ENCODE results near the gene ACMSD.

DNA sequence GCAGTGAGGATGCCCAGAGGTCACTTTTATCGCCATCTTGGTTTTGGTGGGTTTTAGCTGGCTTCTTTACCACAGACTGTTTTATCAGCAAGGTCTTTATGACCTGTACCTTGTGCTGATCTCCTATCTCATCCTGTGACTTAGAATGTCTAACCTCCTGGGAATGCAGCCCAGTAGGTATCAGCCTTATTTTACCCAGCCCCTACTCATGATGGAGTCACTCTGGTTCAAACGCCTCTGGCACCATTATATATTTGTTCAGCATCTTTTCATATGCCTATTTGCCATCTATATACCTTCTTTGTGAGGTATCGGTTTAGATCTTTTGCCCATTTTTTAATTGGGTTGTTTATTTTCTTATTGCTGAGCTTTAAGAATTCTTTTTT lies 73.0 kb downstream of the ACMSD start:
- TF ChIP-seq, protein P1, sequence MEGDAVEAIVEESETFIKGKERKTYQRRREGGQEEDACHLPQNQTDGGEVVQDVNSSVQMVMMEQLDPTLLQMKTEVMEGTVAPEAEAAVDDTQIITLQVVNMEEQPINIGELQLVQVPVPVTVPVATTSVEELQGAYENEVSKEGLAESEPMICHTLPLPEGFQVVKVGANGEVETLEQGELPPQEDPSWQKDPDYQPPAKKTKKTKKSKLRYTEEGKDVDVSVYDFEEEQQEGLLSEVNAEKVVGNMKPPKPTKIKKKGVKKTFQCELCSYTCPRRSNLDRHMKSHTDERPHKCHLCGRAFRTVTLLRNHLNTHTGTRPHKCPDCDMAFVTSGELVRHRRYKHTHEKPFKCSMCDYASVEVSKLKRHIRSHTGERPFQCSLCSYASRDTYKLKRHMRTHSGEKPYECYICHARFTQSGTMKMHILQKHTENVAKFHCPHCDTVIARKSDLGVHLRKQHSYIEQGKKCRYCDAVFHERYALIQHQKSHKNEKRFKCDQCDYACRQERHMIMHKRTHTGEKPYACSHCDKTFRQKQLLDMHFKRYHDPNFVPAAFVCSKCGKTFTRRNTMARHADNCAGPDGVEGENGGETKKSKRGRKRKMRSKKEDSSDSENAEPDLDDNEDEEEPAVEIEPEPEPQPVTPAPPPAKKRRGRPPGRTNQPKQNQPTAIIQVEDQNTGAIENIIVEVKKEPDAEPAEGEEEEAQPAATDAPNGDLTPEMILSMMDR (IDR thresholded peaks at IDR 0.05): no peak
- TF ChIP-seq POLR2A (IDR thresholded peaks at IDR 0.05): no peak
